Measurements from ENCODE around the gene SNN. TPM values are rescaled to one million over a fixed set of nuclear protein-coding genes. Genes with fewer than 3 reads are reported as not detected.

SNN gene
- total RNA-seq, 2 experiments from 2014 or later = 21.7 to 23.4 TPM

DNA sequence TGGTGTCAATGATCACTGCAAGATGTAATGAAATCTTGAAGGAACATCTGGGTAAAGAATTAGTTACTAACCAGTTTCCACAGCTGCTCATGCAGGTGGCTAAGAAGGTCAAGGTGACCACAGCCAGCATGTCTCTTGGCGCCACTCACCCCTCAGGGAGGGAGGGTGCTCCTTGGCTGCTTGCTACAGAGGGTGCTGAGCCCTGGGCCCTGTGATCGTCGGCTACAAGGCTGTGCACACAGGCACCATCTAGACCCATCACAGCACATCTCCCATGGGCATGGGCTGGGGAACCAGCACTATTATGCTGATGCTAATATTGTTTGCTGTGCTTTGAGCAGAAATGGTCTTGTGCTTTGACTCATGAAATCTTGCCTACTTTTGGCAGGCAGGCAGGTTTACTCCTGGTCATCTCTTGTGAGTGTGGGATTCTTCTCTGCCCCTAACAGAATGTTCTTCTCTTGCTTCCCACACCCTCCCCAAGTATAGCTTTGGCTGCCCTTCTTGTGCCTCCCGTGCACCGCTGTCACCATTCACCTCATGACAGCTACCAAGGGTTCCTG is 38.0 kb downstream of the SNN start:
- no peaks in the 10 kb centered on the region for H3K9me3 Mint-ChIP-seq
- no peak for DNase-seq
- no peak overlapping the region for H3K27ac Mint-ChIP-seq
- POLR2A ChIA-PET = no interaction called here
- H3K27me3 Mint-ChIP-seq = no peaks in the 10 kb centered on the region
- peaks cover 8% of the 10 kb centered on the region for H3K4me1 Mint-ChIP-seq
- H3K4me3 Mint-ChIP-seq = no peak overlapping the region
- CTCF ChIA-PET = interaction anchor here (1.7 kb wide), 1 partner anchor 174 kb away, joined by 4 read pairs; no protein-coding TSS in a partner anchor
- peaks cover 47% of the 10 kb centered on the region for H3K36me3 Mint-ChIP-seq (ENCODE audit: low read depth)

DNA sequence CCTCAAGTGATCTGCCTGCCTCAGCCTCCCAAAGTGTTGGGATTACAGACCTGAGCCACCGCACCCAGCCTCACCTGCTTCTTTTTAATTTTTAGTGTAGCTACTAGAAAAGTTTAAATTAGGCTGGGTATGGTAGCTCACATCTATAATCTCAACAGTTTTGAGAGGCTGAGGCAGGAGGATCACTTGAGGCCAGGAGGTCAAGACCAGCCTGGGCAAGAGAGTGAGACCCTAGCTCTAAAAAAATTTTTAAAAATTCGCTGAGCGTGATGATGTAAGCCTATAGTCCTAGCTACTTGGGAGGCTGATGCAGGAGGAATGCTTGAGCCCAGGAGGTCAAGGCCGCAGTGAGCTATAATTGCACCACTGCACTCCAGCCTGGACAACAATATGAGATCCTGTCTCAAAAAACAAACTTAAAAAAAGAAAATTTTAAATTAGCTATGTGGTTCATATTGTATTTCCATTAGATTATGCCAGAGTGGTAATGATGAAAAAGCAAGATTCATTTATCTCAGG is 39.5 kb downstream of the SNN start:
- CTCF ChIA-PET = interaction anchor here (0.6 to 1.7 kb wide), 5 partner anchors 27 to 296 kb away, joined by 3 to 4 read pairs (median 3); partner anchors contain the start of gene ZC3H7A
- Mint-ChIP-seq H3K27ac (no peak overlapping the region), H3K4me1 (peaks cover 5% of the 10 kb centered on the region), H3K4me3 (no peak overlapping the region), H3K36me3 (ENCODE audit: low read depth) (peaks cover 50% of the 10 kb centered on the region), H3K27me3 (no peaks in the 10 kb centered on the region), H3K9me3 (no peaks in the 10 kb centered on the region)
- POLR2A ChIA-PET = interaction anchor here (0.7 kb wide), 1 partner anchor 749 kb away, joined by 8 read pairs; no protein-coding TSS in a partner anchor
- no peak for DNase-seq

DNA sequence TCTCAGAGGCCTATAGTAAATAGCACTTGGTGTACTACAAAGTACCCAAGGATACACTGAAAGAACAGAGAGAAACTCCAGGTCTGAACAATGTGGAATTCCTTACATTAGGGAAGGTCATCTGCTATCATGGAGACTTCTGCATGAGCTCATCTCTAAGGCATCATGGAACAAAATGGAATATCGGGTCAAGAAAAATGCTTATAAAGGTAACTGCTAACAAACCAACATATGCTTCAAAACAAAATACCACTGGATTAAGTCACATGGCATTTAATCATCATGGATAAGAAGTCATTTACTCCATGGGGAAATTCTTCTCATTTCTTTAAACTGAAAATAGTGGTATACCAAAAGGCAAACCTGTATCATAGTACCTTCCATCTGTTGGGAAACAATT is 40.2 kb downstream of the SNN start:
- ChIA-PET POLR2A (interaction anchor here (0.7 kb wide), 1 partner anchor 750 kb away, joined by 8 read pairs; no protein-coding TSS in a partner anchor), CTCF (interaction anchor here (0.8 to 1.3 kb wide), 2 partner anchors 26 to 296 kb away, joined by 3 read pairs; no protein-coding TSS in a partner anchor)
- Mint-ChIP-seq H3K27me3 (no peaks in the 10 kb centered on the region), H3K4me3 (no peak overlapping the region), H3K4me1 (peaks cover 5% of the 10 kb centered on the region), H3K36me3 (ENCODE audit: low read depth) (peaks cover 44% of the 10 kb centered on the region), H3K9me3 (no peaks in the 10 kb centered on the region), H3K27ac (no peak overlapping the region)
- no peak for DNase-seq

DNA sequence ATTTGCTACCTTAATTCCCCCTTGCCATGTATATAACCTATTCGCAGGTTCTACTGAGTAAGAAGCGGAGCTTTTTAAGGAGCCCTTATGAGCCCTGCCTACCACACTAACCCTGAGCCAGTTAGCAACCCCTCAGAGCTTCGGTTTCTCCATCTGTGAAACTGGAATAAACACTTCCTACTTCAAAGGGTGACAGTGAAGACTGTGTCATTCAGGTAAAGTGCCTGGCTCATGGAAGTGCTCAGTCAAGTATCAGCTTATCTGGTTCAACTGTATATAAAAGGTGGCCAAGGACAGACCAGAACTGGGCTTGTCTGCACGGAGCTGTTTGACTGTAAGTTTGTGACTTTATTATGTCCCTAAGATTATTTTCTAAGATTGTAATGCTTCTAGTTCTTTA is 43.4 kb downstream of the SNN start:
- POLR2A ChIA-PET = no interaction called here
- Mint-ChIP-seq H3K4me3 (no peak overlapping the region), H3K9me3 (no peaks in the 10 kb centered on the region), H3K27me3 (no peaks in the 10 kb centered on the region), H3K27ac (no peak overlapping the region), H3K4me1 (peaks cover 6% of the 10 kb centered on the region), H3K36me3 (ENCODE audit: low read depth) (peaks cover 39% of the 10 kb centered on the region)
- DNase-seq = no peak
- CTCF ChIA-PET = interaction anchor here (1.2 kb wide), 1 partner anchor 189 kb away, joined by 3 read pairs; no protein-coding TSS in a partner anchor

DNA sequence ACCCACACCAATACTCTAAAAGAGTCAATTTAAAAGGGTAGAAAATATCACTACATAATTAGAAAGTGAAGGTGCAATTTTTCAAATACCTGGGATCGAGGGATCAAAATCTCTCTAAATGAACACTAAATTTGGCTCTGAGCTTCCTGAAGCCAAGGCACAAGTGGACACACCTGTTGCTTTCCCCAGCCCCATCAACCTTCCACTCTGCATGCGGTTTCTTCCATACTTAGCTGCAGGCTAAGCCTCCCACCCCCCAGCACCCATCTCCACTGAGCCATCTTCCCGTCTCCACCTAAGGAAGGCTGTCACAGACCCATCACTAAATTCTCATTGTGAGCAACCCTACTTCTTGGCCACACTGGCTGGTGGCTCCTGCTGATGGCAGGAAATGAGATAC is 43.9 kb downstream of the SNN start:
- Mint-ChIP-seq H3K4me1 (peaks cover 6% of the 10 kb centered on the region), H3K9me3 (no peaks in the 10 kb centered on the region), H3K27me3 (no peaks in the 10 kb centered on the region), H3K27ac (no peak overlapping the region), H3K4me3 (no peak overlapping the region), H3K36me3 (ENCODE audit: low read depth) (peaks cover 40% of the 10 kb centered on the region)
- CTCF ChIA-PET = interaction anchor here (1.2 kb wide), 1 partner anchor 190 kb away, joined by 3 read pairs; no protein-coding TSS in a partner anchor
- DNase-seq = no peak
- POLR2A ChIA-PET = no interaction called here

DNA sequence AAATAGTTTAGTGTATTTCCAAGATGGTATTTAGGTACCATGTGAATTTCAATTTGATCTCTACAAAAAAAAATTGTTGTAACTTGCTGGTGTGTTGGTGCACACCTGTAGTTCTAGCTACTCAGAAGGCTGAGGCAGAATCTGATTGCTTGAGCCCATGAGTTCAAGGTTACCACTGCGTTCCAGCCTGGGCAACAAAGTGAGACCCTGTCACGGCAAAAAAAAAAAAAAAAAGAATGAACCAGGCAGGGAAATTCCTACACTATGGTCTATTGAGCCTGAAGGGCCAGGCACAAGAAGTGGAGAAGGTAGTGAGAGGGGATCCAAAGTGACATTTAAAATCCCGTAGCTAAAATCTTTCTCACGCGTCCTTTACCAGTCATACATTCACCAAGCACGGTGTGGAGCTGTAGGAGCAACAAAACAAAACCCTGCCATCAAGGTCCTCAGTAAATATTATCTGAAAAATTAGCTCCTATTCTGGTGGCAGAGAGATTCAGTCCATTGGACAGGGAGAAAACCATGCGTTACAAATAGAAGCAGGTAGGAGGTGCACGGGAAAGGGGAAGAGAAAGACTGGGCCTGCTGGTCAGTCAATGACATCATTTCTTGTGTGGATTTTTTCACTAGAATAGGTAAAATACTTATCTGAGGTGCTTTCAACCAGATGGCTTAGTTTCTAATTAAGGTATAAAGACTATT is 47.1 kb downstream of the SNN start:
- no peaks in the 10 kb centered on the region for H3K27me3 Mint-ChIP-seq
- DNase-seq = no peak
- H3K9me3 Mint-ChIP-seq = no peaks in the 10 kb centered on the region
- H3K27ac Mint-ChIP-seq = no peak overlapping the region
- POLR2A ChIA-PET = interaction anchor here (0.6 kb wide), 1 partner anchor 72 kb away, joined by 10 read pairs; no protein-coding TSS in a partner anchor
- H3K4me1 Mint-ChIP-seq = peaks cover 6% of the 10 kb centered on the region
- CTCF ChIA-PET = interaction anchor here (0.6 to 2.5 kb wide), 11 partner anchors 16 to 752 kb away, joined by 3 to 13 read pairs (median 3); partner anchors contain the start of gene ZC3H7A
- peaks cover 36% of the 10 kb centered on the region for H3K36me3 Mint-ChIP-seq (ENCODE audit: low read depth)
- no peak overlapping the region for H3K4me3 Mint-ChIP-seq

DNA sequence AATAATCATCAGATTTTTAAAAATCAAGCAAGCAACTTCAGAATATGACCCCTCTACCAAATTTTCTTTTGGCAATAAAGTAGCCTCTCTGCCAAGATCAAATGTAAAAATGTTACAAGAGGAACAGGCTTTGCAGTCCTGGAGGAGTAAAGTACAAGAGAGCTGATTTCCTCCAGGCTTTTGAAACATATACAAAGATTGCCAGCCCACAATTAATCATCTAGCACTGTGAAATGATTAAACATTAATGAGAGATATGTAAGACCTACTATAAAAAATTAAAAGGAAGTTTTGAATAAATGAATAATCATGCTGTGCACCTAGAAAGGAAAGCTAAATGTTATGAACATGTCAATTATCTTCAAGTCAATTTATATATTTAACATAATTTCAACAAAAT is 48.1 kb downstream of the SNN start:
- H3K27ac Mint-ChIP-seq = no peak overlapping the region

DNA sequence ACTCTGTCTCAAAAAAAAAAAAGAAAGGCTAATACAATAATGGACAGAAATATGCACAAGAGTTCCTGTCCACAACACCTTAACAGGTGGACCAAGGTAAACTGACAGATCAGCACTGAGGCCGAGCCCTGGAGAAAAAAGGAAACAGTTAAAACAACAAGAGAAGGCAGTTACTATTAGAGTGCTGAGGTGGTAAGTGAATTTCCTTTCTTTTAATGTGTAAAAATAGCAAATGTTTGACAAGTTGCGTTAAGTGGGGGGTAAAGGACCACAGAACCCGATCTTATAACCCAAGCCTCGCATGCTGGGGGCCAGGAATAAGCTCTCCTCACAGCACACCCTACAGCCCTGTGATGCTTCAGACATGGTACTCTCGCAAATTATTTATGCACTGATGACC is 49.6 kb downstream of the SNN start:
- H3K4me1 Mint-ChIP-seq = peaks cover 9% of the 10 kb centered on the region
- no peak overlapping the region for H3K27ac Mint-ChIP-seq
- no peak for DNase-seq
- no peaks in the 10 kb centered on the region for H3K27me3 Mint-ChIP-seq
- POLR2A ChIA-PET = interaction anchor here (0.7 kb wide), 1 partner anchor 20 kb away, joined by 3 read pairs; no protein-coding TSS in a partner anchor
- CTCF ChIA-PET = interaction anchor here (0.6 to 1.3 kb wide), 2 partner anchors 96 to 1688 kb away, joined by 3 to 5 read pairs; no protein-coding TSS in a partner anchor
- H3K4me3 Mint-ChIP-seq = no peak overlapping the region
- H3K9me3 Mint-ChIP-seq = no peaks in the 10 kb centered on the region
- H3K36me3 Mint-ChIP-seq (ENCODE audit: low read depth) = peaks cover 33% of the 10 kb centered on the region

More for the DNA sequence above, 48.1 kb downstream of the SNN start:
- Mint-ChIP-seq H3K9me3 (no peaks in the 10 kb centered on the region), H3K36me3 (ENCODE audit: low read depth) (peaks cover 33% of the 10 kb centered on the region), H3K4me3 (no peak overlapping the region), H3K4me1 (peaks cover 6% of the 10 kb centered on the region), H3K27me3 (no peaks in the 10 kb centered on the region)
- DNase-seq = no peak
- ChIA-PET CTCF (no interaction called here), POLR2A (no interaction called here)

DNA sequence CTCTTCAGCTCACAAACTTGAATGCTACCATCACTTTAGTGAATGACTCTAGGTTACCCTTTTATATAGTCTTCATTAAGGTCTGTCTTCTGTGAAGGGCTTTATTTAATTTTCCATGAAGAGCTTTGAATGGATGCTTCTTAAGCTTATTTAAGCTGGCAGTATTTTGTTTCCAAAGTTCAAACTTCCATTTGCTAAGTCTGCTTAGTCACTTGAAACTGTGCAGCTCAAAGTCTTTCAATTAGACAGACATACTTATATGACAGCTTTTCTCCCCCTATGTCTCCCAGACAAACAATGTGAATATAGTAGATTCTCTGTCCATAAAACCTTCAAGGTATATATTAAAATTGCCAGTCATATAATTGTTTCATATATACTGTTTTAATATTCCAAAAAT is 50.9 kb downstream of the SNN start:
- Mint-ChIP-seq H3K9me3 (no peaks in the 10 kb centered on the region), H3K27me3 (no peaks in the 10 kb centered on the region), H3K27ac (no peak overlapping the region), H3K36me3 (ENCODE audit: low read depth) (peaks cover 33% of the 10 kb centered on the region), H3K4me1 (peaks cover 6% of the 10 kb centered on the region), H3K4me3 (no peak overlapping the region)
- CTCF ChIA-PET = interaction anchor here (0.8 to 1.5 kb wide), 3 partner anchors 8 to 98 kb away, joined by 3 to 4 read pairs (median 3); no protein-coding TSS in a partner anchor
- DNase-seq = no peak
- POLR2A ChIA-PET = no interaction called here

DNA sequence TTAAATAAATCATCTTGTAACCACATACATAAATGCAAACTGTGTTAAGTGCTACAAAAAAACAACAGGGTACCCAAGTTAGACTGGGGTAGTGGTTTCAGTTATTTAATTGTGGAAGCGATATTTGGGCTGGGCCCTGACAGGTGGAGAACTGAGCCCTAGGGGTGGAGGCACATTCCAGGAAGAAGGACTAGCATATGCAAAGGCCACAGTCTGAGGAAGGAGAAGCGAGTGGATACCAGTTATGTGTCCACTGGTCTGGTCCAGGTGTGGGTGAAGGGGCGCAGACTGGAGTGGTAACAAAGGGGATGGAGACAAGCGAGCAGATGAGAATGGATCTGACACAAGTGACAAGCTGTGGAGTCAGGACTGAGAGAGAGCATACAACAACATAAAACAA is 51.5 kb downstream of the SNN start:
- POLR2A ChIA-PET = no interaction called here
- DNase-seq = no peak
- H3K27ac Mint-ChIP-seq = no peak overlapping the region
- H3K36me3 Mint-ChIP-seq (ENCODE audit: low read depth) = peaks cover 30% of the 10 kb centered on the region
- no peaks in the 10 kb centered on the region for H3K27me3 Mint-ChIP-seq
- H3K4me1 Mint-ChIP-seq = peaks cover 3% of the 10 kb centered on the region
- H3K4me3 Mint-ChIP-seq = no peak overlapping the region
- CTCF ChIA-PET = interaction anchor here (0.7 to 1.5 kb wide), 3 partner anchors 9 to 92 kb away, joined by 3 to 4 read pairs (median 3); no protein-coding TSS in a partner anchor
- H3K9me3 Mint-ChIP-seq = no peaks in the 10 kb centered on the region

DNA sequence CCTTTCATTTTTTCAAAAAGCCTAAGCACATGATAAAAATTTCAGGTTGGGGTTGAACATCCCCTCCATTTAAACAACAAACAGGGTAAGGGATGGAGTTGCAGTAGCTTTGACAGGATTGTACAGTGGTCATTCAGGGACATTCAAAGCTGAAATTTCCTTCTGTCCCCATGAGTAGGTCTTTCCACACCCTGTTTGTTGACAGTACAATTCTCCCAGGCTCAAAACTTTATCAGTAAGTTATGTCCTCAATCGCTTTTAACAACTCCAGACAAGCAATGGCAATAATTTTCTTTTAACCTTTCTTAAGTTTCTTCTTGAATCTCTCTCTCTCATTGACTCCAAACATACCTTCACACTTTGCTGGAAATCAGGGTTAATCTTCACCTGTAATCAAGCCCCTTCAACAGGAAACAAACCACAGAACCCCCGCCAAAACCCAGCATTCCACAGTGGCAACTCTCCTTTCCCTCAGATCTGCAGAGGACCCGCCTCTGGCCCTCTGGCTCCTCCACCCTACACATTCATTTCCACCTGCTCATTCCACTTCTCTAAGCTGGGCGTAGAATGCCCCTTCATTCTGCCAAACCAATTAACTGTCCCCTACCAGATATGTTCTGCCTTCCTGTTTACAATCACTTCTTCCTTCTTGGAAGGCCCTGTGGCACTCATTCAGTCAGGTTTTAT is 53.7 kb downstream of the SNN start:
- POLR2A ChIA-PET = no interaction called here
- DNase-seq = no peak
- CTCF ChIA-PET = no interaction called here
- H3K27me3 Mint-ChIP-seq = no peaks in the 10 kb centered on the region
- H3K4me1 Mint-ChIP-seq = peaks cover 4% of the 10 kb centered on the region
- H3K9me3 Mint-ChIP-seq = no peaks in the 10 kb centered on the region
- peak overlapping the region; percentile 60 for H3K27ac Mint-ChIP-seq
- peaks cover 34% of the 10 kb centered on the region for H3K36me3 Mint-ChIP-seq (ENCODE audit: low read depth)
- no peak overlapping the region for H3K4me3 Mint-ChIP-seq

DNA sequence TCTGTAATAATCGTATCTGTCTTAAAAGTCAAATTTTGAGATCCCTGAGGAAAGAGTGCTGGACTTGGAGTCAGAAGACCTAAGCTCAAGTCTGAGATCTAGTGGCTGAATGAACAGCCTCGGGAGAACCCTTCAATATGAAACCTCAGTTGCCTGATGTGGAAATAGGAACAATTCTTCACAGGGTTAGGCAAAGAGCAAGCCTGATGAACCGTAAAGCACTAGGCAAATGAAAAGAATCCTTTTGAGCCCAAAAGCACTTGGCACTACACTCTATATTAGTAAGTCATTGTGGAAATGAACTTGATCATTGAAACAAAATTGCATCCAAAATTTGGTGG is 54.2 kb downstream of the SNN start:
- H3K36me3 Mint-ChIP-seq (ENCODE audit: low read depth) = peaks cover 36% of the 10 kb centered on the region
- peak overlapping the region; percentile 60 for H3K27ac Mint-ChIP-seq
- H3K4me3 Mint-ChIP-seq = no peak overlapping the region
- no peaks in the 10 kb centered on the region for H3K9me3 Mint-ChIP-seq
- no peaks in the 10 kb centered on the region for H3K27me3 Mint-ChIP-seq
- peaks cover 4% of the 10 kb centered on the region for H3K4me1 Mint-ChIP-seq
- ChIA-PET POLR2A (no interaction called here), CTCF (interaction anchor here (0.6 kb wide), 1 partner anchor 455 kb away, joined by 3 read pairs; no protein-coding TSS in a partner anchor)
- no peak for DNase-seq

Data from activated CD4-positive, alpha-beta T cell treated with anti-CD3 and anti-CD28 coated beads, Interleukin-2, amount 10 ng/mL, durations not matched to agents 7 days and 5 days (primary cell).